GM19193 (cell line): ENCODE results near the gene RXRA.

ENCODE experiments used
- POLR2A ChIP-seq: IDR thresholded peaks from 4 replicates; pipeline ENCODE4 v1.6.1; 2011; ENCODE audit not compliant: insufficient read depth, insufficient read length; ENCODE audit errors: extremely low read depth

The RXRA gene

DNA sequence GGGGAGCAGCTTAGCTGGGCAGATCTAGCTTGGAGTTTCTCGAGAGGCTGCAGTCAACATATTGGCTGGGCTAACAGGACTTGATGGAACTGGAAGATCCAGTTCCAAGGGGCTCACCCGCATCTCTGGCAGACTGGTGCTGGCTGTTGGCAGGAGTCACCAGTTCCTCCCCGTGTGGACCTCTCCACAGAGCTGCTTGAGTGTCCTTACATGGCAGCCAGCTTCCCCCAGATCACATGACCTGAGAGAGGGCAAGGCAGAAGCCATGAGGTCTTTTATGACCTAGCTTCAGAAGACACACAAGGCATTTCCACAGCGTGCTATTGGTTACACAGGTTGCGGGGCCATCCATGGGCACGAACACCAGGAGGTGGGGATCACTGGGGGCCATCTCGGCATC lies 26.4 kb upstream of the RXRA start:
- TF ChIP-seq POLR2A = no peak

DNA sequence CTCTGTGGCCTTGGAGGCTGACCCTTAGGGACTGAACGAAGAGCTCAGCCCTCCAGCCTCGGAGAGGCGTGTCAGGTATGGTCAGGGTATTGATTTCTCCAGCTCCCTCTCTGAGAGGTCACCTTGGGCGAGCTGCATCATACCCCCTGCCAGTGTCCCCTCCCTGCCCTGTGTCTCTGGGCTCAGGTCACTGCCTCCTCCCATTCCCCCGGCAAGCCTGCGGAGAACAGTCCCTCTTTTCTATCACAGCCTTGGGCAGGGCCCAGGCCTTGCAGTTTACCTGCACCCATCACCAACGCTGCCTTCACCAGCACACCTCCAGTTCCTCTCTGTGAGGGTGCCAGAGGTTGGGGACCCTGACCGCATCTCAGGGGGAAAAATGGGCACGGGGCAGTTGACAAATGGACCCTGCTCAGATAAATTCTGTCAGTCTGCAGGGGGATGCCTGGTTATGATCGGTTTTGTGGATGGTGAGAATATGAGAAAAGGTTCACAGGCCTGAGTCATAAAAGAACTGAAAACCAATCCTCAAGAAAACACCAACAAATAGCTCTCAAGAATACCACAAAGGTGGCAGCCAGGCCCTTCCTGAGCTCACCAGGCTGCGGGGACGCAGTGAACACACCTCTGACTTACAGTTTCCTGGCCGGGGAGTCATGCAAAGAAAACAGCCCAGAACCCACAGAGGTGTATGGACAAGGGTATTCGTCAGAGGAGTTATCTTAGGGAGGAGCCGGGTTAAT lies 24.7 kb upstream of the RXRA start:
- no peak for TF ChIP-seq POLR2A

DNA sequence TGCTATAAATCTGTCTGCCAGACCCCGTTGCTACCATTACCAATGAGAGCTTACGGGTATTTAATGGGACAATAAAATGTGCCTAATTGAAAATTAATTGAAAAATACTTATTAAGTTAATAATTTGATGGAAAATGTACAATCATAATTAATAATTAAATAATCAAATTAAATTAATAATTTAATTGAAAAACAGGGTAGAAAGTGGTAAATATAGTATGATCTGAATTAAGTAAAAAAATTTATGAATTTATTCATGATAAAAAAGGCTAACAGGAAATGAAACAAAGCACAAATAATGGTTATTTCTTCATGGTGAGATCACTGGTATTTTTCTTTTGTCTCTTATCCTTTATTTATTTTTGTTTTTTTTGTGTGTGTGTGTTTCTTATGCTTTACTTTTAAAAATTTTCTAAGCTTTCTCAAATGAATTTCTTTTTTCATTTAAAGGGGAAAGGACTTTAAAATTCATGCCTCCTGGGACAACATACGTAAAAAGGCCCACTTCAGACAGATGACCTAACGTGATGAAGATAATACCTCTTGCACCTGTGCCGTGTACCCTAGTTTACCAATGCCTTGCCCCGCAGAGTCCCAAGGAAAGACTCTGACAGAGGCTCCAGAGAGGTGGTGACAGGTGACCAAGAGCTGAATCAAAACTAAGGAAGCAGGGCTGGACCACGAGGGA lies 24.0 kb upstream of the RXRA start:
- no peak for TF ChIP-seq POLR2A

DNA sequence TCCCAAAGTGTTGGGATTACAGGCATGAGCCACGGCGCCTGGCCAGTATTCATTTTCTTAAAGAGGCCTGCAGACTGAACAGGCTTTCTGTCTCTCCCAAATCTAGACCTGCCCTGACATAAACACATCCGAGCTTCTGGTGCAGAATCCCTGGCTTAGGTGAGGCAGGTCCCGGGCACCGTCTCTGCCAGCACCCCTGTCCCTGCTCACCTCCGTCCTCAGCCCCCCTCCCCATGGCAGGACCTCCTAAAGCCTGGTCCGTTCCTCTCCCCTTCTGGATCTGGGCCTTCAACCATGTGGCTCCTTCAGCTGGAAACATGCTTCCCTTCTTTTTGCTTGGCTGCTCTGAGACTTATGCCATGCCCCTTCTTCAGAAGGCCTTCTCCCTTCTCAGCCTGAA lies 22.7 kb upstream of the RXRA start:
- no peak for TF ChIP-seq POLR2A

DNA sequence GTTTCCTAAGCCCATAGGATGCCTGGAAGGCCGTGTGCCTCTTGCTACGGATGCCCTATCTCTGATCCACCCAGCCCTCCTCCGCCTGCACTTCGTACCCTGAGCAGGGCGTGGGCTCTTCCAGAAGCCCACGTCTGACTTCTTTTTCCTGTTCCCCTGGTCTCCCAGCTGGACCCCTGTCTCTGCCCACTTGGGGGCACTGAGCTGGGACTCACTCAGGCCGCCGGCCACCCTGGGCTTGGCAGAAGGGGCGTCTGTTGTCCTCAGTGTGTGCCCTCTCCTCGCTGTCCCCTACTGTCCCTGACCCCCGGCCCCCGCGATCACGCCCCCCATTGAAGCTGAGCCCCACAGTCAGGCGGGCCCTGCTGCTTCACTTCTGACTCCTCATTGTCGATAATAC lies 22.0 kb upstream of the RXRA start:
- no peak for TF ChIP-seq POLR2A

DNA sequence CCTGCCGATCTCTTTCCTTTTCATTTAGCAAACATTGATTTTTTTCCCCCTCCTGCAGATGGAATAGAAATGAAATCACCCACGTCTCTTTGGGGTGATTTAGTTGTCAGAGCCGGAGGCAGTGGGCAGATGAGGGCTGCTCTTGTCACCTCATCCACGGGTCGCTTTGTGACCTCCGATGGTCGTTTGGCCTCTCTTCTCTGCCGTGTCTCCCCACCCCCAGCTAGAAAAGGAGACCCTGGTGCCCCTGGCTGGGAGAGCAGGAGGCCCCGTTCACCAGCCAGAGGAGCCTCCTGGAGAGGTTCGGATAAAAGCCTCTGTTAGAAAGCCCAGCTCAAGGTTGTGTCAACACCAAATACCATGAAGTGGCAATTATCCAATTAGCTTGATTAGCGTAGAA lies 21.6 kb upstream of the RXRA start:
- no peak for TF ChIP-seq POLR2A

DNA sequence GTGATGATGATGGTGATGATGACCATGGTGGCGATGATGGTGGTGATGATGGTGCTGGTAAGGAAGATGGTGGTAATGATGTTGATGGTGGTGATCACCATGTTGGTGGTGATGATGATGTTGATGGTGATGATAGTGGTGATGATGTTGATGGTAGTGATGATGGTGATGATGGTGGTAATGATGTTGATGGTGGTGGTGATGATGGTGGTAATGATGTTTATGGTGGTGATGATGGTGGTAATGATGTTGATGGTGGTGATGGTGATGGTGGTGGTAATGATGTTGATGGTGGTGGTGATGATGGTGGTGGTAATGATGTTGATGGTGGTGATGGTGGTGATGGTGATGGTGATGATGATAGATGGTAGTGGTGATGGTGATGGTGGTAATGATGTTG lies 20.7 kb upstream of the RXRA start:
- TF ChIP-seq POLR2A = no peak

DNA sequence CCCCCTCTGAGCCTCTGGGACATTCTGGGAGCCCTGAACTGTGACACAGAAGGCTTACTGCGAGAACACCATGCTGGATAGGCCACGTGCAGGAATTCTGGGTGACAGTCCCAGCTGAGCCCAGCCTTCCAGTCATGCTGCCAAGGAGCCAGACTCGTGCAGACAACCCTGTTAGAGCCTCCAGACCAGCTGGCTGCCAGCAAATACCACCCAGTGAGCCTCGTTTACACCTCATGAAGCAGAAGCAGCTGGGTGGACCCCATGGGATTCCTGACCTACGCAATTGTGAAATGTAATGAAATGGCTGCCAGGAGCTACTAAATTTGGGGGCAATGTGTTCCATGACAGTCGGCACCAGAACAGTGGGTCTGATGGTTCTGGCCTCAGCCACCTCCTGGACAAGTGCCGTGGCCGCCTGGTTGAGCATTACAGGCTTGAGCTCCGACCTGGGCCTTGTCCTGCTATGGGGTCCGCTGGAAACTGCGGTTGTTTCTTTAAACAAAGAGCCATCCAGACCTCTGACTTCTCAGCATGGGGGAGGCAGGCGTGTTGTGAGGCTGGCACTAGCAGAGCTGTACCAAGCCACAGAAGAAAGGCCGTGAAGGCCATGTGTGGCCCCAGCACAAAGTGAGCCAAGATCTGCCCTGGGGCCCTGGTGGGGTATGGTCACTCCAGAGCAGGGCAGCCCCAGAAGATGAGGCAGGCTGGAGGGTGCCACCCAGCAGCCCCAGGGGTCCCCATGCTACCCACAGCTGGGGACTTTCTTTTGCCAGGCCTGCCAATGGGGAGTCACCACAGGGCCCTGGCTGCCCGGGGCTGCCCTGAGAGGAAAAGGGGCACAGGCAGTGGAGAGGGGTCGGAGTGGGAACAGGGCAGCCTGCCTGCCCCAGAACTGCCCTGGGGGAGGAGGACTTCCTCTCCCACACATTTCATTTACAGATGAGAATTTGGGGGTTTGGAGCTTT lies 19.3 kb upstream of the RXRA start:
- no peak for TF ChIP-seq POLR2A

DNA sequence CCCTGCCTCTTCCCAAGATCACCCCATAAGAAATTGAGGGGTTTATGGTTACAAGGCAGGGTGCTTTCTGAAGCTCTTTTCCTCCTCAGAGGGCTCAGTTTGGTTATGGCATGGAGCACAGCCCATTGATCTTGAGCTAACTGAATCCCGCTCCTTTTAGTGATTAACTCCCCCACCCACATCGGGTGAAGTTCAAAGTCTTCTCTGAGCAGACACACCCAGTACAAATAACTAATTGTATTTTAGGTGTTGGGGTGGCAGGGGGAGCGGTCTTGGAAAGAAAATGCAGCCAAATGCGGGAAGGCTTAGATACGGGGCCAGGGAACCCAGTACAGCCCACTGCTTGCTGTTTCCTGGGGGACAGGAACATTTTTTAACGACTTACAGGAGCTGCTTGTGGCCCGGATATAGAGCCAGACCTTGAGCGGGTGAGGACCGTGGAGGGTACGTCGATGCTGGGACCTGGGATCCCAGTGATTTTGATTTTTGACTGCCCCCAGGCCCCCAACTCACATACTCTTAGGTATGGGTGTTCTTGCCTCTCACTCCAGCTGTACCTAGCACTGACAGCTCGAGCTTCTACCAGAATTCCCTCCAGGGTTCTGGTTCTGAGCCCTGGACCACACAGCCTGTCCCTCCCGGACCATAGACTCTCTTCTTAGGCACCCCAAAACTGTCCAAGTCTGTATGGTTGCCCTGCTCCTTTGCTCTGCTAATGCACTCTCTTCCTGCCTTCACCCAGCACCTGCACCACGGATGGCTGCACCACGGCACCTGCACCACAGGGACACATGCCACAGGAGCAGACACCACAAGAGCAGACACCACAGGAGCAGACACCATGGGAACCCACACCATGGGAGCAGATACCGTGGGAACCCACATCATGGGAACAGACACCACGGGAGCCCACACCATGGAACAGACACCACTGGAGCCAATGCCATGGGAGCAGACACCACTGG lies 18.3 kb upstream of the RXRA start:
- TF ChIP-seq POLR2A = no peak

DNA sequence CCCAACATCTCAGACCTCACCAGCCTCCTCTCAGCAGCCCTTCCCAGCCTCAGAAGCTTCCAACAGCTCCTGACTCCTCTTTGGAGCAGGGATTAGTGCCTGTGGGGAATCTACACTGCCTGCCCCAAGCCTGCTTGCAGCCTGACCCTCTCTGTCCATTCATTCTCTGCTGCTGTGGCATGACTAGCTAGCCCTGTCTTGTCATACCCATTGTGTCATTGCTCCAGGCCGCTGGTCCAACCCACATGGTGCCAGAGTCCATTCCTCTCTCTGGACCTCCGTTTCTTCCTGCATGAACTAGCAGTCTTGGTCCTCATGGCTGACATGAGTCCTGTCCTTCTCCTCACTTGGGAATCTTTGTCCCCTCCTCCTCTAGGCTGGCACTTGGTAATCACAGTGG lies 12.8 kb upstream of the RXRA start:
- TF ChIP-seq POLR2A = no peak

DNA sequence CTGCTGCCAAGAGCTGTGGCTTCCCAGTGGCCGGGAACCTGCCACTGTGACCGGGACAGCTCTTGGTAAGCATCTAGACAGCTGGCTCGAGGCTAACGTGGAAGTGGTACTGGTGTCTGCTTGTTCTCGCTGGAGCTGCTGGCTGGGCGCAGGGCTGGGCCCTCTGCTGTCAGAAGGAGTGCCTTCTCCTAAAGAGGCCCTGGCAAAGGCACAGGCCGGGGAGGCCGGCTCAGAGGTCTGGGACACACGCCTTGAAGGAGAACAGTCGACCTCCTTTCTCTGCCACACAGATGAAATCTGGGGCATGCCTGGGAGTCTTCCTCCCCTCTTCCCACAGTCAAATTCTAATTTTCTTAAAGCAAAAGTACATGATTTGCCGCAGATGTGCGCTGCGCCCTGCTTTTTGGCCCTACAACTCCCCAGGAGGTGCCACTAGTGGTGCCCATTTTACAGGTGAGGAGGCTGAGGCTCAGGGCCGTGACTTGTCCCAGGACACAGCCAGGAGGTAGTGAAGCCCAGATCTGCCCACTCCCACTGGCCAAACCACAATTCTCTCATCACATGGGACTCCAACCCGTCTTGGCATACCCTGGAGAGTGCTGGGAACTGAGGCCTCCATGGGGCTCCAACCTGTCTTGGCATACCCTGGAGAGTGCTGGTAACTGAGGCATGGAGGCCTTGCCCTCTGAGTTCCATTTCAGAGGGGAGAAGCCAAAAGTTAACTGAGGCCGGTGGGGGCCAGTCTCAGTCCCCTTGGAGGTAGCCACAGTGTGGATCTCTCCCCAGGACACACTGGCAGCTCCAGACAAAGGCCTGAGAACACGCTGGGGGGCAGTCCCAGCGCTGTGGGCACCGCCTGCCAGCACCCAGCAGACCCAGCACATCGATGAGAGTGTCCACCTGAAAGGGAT lies 12.0 kb upstream of the RXRA start:
- TF ChIP-seq POLR2A = no peak

DNA sequence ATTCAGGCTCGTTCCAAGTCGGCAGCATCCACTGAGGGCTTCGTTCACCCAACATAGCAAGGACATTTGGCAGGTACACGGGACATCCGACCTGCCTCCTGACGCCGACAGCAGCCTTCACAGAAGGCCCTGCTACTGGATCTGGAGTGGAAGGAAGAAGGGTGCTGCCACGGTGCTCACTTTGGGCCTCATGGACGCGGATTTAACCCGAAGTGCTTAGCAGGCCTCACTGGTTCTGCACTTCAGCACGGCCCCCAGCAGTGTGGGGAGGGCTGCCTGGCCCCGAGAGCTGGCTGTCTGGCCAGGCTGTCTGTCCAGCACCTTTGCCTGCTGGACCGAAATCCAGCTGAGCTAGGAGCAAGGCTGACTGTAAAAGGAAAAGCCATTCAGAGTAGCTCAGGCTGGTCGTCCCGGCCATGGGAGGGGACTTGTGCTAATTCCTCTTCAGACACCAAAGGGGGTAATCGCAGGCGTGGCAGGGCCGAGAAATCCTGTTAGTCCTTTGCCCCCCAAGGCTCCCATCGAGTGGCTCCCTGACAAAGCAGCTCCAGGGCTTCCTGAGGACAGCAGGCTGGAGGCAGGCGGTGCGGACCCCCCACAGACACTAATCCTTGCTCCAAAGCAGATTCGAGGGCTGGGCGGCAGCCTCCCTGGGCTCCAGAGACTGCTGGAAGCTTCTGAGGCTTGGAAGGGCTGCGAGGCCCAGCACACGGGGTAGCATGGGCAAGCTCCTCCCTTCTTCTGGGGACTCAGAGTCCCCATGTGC lies 11.1 kb upstream of the RXRA start:
- TF ChIP-seq POLR2A = no peak
